Psoas muscle (tissue), 8 donors: Measurements from ENCODE around the gene CD53. TPM values are rescaled to one million over a fixed set of nuclear protein-coding genes. Genes with fewer than 3 reads are reported as not detected.

ENCODE experiments used
- ATAC-seq, 4 donors: fragments of 200-7000 bp; cut with Tn5 transposase; one replicate each; pipeline ENCODE4 v1.9.1; 2020; ENCODE audit warnings: moderate library complexity in 3 of 4, mild to moderate bottlenecking in 2 of 4
- DNase-seq, 2 donors: peaks; one replicate each; pipeline ENCODE4 v3.0.0-alpha.2; 2020
- H3K27ac ChIP-seq: fragments of 200-600 bp; one replicate; pipeline ENCODE4 v1.8.0; 2022
- H3K27me3 ChIP-seq, 3 donors: fragments of 200-600 bp in 1 of 3; one replicate each; pipeline versions ENCODE4 v1.6.1 to v1.8.0; 2013 to 2022; ENCODE audit warnings: low read length in 2 of 3, mild to moderate bottlenecking in 2 of 3, moderate library complexity in 1 of 3; ENCODE audit not compliant: insufficient read depth in 3 of 3
- H3K36me3 ChIP-seq, 2 donors: fragments of 200-600 bp in 1 of 2; one replicate each; pipeline versions ENCODE4 v1.6.1 to v1.8.0; 2013 to 2022; ENCODE audit warnings: low read depth in 1 of 2, mild to moderate bottlenecking in 1 of 2, moderate library complexity in 1 of 2; ENCODE audit not compliant: insufficient read depth in 1 of 2
- H3K4me1 ChIP-seq: fragments of 200-600 bp; one replicate; pipeline ENCODE4 v1.8.0; 2022
- H3K4me3 ChIP-seq: fragments of 200-600 bp; one replicate; pipeline ENCODE4 v1.8.0; 2022; ENCODE audit warnings: mild to moderate bottlenecking
- H3K9me3 ChIP-seq: fragments of 200-600 bp; one replicate; pipeline ENCODE4 v1.8.0; 2022
- WGBS, 3 donors: extraction: QIAGEN DNeasy Blood & Tissue Kit; methylation state at CpG; one replicate each; pipeline versions ENCODE4 v1.1.6 to v1.1.7; 2013; 5-methylcytosine and 5-hydroxymethylcytosine counted together
- intact Hi-C, 2 donors: fragments of 100-400 bp; cut with DNase I; formaldehyde crosslinking; loops; one replicate each; pipeline versions ENCODE4 v1.11.0 to v1.14.2; 2022
- polyA plus RNA-seq, 3 donors: library from polyadenylated mRNA; stranded (reverse); fragments of 200-250 nt; gene quantifications; one replicate each; pipeline ENCODE4 v1.2.3, GENCODE V29; 2013
- total RNA-seq, 4 donors: library from RNA; stranded (reverse); fragmentation: NEBNext Ultra II Directional in 2 of 4; extraction: Animal tissue kit (Norgen Biotek cat#: 25700) in 2 of 4; gene quantifications; one replicate each; pipeline versions ENCODE4 v1.2.1 to v1.2.4, GENCODE V29; 2021 to 2023
- TF ChIP-seq, protein P1 (sequence below): fragments of 200-600 bp; IDR thresholded peaks from one replicate; pipeline ENCODE4 v1.8.0; 2022; ENCODE audit warnings: antibody characterized with exemption
- donor health status: healthy with polysubstance abuse.
- donor health status: DM: no; HTN: no; CAD: no; lungs with moderate emphysema.
- donor health status: Bipolar disorder and iron deficiency.
- donor health status: healthy.
- donor health status: DM: yes; HTN: yes; CAD: no.
- donor health status: DM: no; HTN: no; CAD: no.
- donor health status: DM: no; HTN: no; CAD: no.
- donor health status: DM: yes; HTN: yes; CAD: no.

Gene CD53
- total and polyA plus RNA-seq, 7 donors, result 1.5 to 10.2 (median 5.3) TPM

DNA sequence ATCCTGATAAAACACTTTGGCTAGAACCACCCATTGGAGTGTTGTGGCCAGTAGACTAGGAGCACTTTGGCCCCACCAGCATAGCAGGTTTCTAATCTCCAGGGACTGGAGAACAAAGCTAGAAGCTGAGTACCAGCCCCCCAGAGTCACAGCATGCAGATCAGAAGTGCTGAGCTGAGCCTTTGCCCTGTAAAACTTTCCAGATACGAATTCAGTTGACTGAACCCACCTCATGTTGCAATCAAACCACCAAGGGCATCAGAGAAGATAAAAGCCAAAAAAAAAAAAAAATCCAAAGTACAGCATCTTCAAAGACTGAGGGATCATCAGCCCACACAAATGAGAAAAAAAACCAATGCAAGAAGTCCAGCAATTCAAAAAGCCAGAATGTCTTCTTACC, 8.7 kb upstream of the CD53 start:
- H3K36me3 ChIP-seq, result no peaks in the 10 kb centered on the region
- H3K9me3 ChIP-seq, result peaks cover 13% of the 10 kb centered on the region
- intact Hi-C loops, result no loop called here

DNA sequence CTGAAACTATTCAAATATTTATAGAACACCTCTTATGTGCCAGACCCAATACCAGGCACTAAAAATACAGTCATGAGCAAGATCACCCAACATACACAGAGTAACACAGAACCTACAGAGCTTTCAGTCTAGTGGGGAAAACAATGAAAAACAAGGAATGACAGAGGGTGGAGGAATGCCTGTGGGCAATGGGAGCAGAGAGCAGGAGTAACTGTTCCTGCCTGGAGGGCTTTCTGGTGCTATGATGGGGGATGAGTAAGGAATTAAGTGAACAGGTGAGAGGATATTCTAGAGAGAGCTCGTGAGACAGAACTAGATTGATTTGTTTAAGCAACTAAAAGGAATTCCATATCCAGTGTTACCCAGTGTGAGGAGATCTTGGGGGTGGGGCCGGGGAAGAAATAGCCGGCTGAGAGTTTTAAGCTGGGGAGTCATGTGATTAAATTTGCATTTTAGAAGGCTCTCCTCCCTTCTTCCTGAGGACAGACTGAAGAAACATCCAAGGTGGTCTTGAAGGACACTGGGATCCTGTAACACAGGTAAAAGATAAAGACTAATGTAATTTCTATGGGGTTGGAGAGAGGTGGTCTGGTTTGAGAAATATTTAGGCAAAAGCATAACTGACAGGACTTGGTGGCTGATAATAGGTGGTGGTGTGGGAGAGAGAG, 2.1 kb upstream of the CD53 start:
- WGBS, 3 donors, result 38 to 41% (median 41%) methylated on average over 3 of the region's 3 CpGs
- DNase-seq (no peak), ATAC-seq (no peak)
- Histone ChIP-seq H3K4me1 (no peaks in the 10 kb centered on the region), H3K27me3 (no peaks in the 10 kb centered on the region), H3K9me3 (peaks cover 13% of the 10 kb centered on the region), H3K36me3 (no peaks in the 10 kb centered on the region), H3K27ac (no peak overlapping the region), H3K4me3 (no peak overlapping the region)
- TF ChIP-seq, protein P1, sequence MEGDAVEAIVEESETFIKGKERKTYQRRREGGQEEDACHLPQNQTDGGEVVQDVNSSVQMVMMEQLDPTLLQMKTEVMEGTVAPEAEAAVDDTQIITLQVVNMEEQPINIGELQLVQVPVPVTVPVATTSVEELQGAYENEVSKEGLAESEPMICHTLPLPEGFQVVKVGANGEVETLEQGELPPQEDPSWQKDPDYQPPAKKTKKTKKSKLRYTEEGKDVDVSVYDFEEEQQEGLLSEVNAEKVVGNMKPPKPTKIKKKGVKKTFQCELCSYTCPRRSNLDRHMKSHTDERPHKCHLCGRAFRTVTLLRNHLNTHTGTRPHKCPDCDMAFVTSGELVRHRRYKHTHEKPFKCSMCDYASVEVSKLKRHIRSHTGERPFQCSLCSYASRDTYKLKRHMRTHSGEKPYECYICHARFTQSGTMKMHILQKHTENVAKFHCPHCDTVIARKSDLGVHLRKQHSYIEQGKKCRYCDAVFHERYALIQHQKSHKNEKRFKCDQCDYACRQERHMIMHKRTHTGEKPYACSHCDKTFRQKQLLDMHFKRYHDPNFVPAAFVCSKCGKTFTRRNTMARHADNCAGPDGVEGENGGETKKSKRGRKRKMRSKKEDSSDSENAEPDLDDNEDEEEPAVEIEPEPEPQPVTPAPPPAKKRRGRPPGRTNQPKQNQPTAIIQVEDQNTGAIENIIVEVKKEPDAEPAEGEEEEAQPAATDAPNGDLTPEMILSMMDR, result no peak
- intact Hi-C loops, result loop anchor here in 1 of 2 donors (10.0 kb wide), 1 partner anchor 1276 kb away; no protein-coding TSS in a partner anchor

More for the DNA sequence above, 8.7 kb upstream of the CD53 start:
- DNase-seq, result no peak
- Histone ChIP-seq H3K4me1 (no peaks in the 10 kb centered on the region), H3K4me3 (no peak overlapping the region), H3K27me3 (no peaks in the 10 kb centered on the region), H3K27ac (no peak overlapping the region)
- WGBS, 3 donors, result 32 to 54% (median 34%) methylated on average over 1 of the region's 1 CpG
- ATAC-seq, result no peak
- TF ChIP-seq, protein P1, result no peak

DNA sequence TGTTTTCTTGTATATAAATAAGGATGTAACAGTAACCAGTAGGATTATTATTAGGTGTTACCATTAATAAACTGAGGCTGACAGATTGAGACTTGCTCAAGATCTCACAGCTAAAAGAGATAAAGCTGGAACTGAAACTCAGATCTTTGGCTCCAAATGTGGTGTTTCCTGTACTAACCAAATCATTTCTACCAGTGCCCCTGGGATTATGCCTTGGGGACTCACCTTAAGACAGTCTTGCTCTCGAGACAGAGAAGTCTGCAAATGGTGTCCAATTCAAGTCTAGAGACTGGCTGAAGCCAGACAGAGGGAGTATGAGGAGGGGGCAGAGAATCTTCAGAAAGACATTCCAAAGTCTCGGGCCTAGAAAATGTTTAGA, 593 bp upstream of the CD53 start:
- Histone ChIP-seq H3K4me1 (no peaks in the 10 kb centered on the region), H3K4me3 (no peak overlapping the region), H3K9me3 (peaks cover 11% of the 10 kb centered on the region), H3K36me3 (no peaks in the 10 kb centered on the region), H3K27me3 (no peaks in the 10 kb centered on the region), H3K27ac (no peak overlapping the region)
- intact Hi-C loops, result loop anchor here in 1 of 2 donors (10.0 kb wide), 1 partner anchor 1278 kb away; no protein-coding TSS in a partner anchor
- ATAC-seq (no peak), DNase-seq (no peak)
- TF ChIP-seq, protein P1, result no peak
- WGBS, 3 donors, result 60 to 81% (median 64%) methylated on average over 2 of the region's 2 CpGs

DNA sequence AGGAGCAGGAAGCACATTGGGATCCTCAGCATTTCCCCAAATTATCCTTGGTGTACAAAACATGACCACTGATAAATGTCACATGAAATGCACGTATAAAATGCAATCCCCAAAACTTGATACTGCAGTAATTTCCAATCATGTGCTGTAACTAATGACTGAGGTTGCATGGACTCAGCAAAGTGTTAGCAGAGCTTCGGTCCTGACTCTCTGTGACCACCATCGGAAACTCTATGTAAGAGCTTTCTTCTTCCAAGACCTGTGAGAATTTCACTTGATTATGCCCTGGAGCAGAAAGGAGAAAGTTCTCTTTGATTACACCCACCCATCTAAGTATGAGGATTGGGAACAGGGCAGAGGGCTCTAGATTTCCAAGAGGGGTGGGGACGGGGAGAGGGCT, 908 bp downstream of the CD53 start:
- WGBS, 3 donors, result 74 to 76% (median 74%) methylated on average over 4 of the region's 4 CpGs
- Histone ChIP-seq H3K27ac (no peak overlapping the region), H3K9me3 (peaks cover 1% of the 10 kb centered on the region), H3K4me1 (no peaks in the 10 kb centered on the region), H3K27me3 (no peaks in the 10 kb centered on the region), H3K36me3 (no peaks in the 10 kb centered on the region), H3K4me3 (peak overlapping the region; percentile 49)
- no peak for ATAC-seq
- TF ChIP-seq, protein P1, result no peak
- intact Hi-C loops, result loop anchor here in 1 of 2 donors (10.0 kb wide), 1 partner anchor 1279 kb away; no protein-coding TSS in a partner anchor
- DNase-seq, result no peak
